ENCODE results near the gene CARD14. TPM values are rescaled to one million over a fixed set of nuclear protein-coding genes. Genes with fewer than 3 reads are reported as not detected.
A peak's percentile ranks its signal among the peaks of the same experiment; 100 is the strongest.

The CARD14 gene
- total RNA-seq, 1 donor from 2014 or later, result not detected

DNA sequence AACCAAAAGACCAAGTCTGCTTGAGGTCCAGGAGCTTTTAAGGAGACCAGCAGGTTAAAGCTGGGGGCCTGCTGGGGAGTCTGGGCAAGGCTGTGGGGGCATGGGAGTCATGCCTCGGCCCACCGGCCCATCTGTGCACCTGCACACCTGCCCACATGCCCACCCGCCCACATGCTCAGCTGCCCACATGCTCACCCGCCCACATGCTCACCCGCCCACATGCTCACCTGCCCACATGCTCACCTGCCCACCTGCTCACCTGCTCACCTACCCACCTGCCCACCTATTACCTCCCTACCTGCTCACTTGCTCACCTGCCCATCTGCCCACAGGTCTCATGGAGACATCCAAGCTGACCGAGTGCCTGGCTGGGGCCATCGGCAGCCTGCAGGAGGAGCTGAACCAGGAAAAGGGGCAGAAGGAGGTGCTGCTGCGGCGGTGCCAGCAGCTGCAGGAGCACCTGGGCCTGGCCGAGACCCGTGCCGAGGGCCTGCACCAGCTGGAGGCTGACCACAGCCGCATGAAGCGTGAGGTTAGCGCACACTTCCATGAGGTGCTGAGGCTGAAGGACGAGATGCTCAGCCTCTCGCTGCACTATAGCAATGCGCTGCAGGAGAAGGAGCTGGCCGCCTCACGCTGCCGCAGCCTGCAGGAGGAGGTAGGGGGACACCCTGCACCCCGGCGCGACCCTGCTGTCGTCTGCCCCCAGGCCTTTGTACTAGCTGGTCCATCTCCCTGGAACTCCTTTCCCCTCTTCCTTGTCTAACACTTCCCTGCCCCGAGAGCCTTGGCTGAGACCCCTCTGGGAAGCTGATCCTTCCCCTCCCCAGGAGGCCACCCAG lies 14.0 kb downstream of the CARD14 start:
- H3K27me3 Mint-ChIP-seq, result peaks cover 3% of the 10 kb centered on the region
- no peak overlapping the region for H3K4me3 Mint-ChIP-seq
- H3K4me1 Mint-ChIP-seq, result no peaks in the 10 kb centered on the region
- intact Hi-C loops (cut with micrococcal nuclease), result no loop called here
- DNase-seq, result no peak
- H3K27ac Mint-ChIP-seq, result no peak overlapping the region
- no peaks in the 10 kb centered on the region for H3K9me3 Mint-ChIP-seq
- H3K36me3 Mint-ChIP-seq (ENCODE audit: low read depth), result no peaks in the 10 kb centered on the region

DNA sequence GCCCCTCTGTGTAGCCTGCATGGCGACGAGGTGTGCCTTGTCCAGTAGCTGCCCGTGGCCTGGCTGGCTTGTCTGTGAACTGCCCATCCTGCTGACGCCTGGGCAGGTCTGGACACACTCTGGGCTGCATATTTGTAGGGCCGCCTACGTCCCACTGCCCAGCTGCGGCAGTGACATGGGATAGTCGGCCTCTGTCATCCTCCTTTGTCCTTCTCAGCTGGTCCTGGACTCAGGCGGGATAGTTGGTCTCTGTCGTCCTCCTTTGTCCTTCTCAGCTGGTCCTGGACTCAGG lies 14.5 kb downstream of the CARD14 start:
- Mint-ChIP-seq H3K27me3 (peaks cover 3% of the 10 kb centered on the region), H3K27ac (no peak overlapping the region), H3K4me1 (no peaks in the 10 kb centered on the region), H3K9me3 (no peaks in the 10 kb centered on the region), H3K4me3 (no peak overlapping the region), H3K36me3 (ENCODE audit: low read depth) (no peaks in the 10 kb centered on the region)
- intact Hi-C loops (cut with micrococcal nuclease), result no loop called here
- DNase-seq, result no peak

- no peak for DNase-seq
- Mint-ChIP-seq H3K27me3 (peaks cover 3% of the 10 kb centered on the region), H3K9me3 (no peaks in the 10 kb centered on the region), H3K36me3 (ENCODE audit: low read depth) (no peaks in the 10 kb centered on the region), H3K4me1 (no peaks in the 10 kb centered on the region), H3K27ac (no peak overlapping the region), H3K4me3 (no peak overlapping the region)
- intact Hi-C loops (cut with micrococcal nuclease), result no loop called here
Measured at GRCh38 chr17:80185968-80186367, 16.1 kb downstream of the CARD14 start.

GRCh38 chr17:80187090-80187489 lies 17.3 kb downstream of the CARD14 start:
- H3K27me3 Mint-ChIP-seq, result peaks cover 5% of the 10 kb centered on the region
- no peaks in the 10 kb centered on the region for H3K9me3 Mint-ChIP-seq
- H3K27ac Mint-ChIP-seq, result no peak overlapping the region
- intact Hi-C loops (cut with micrococcal nuclease), result no loop called here
- no peak overlapping the region for H3K4me3 Mint-ChIP-seq
- H3K4me1 Mint-ChIP-seq, result no peaks in the 10 kb centered on the region
- no peak for DNase-seq
- no peaks in the 10 kb centered on the region for H3K36me3 Mint-ChIP-seq (ENCODE audit: low read depth)

GRCh38 chr17:80187515-80187941 lies 17.7 kb downstream of the CARD14 start:
- H3K27me3 Mint-ChIP-seq, result peaks cover 6% of the 10 kb centered on the region
- no peaks in the 10 kb centered on the region for H3K4me1 Mint-ChIP-seq
- no peak overlapping the region for H3K4me3 Mint-ChIP-seq
- no peaks in the 10 kb centered on the region for H3K36me3 Mint-ChIP-seq (ENCODE audit: low read depth)
- no peaks in the 10 kb centered on the region for H3K9me3 Mint-ChIP-seq
- no peak overlapping the region for H3K27ac Mint-ChIP-seq
- intact Hi-C loops (cut with micrococcal nuclease), result no loop called here
- no peak for DNase-seq

DNA sequence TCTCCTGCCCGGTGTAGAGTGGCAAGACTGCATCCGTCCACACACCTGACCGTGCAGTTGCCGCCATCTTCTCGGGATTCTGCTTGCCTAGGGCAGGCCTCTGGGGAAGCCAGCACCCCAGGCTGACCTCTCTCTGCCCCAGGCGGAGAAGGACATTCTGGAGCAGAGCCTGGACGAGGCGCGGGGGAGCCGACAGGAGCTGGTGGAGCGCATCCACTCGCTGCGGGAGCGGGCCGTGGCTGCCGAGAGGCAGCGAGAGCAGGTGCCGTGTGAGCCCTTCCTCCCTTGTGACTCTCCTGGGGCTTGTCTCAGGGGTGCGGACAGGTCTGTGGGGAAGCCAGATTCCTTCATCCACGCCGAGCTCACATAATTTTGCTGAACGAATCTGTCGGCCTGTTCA lies 19.8 kb downstream of the CARD14 start:
- Mint-ChIP-seq H3K4me3 (no peak overlapping the region), H3K27ac (no peak overlapping the region), H3K27me3 (peaks cover 8% of the 10 kb centered on the region), H3K9me3 (peaks cover 4% of the 10 kb centered on the region), H3K36me3 (ENCODE audit: low read depth) (no peaks in the 10 kb centered on the region), H3K4me1 (no peaks in the 10 kb centered on the region)
- DNase-seq, result no peak
- intact Hi-C loops (cut with micrococcal nuclease), result no loop called here

- Mint-ChIP-seq H3K27ac (no peak overlapping the region), H3K27me3 (peaks cover 5% of the 10 kb centered on the region), H3K36me3 (ENCODE audit: low read depth) (no peaks in the 10 kb centered on the region), H3K4me1 (no peaks in the 10 kb centered on the region), H3K9me3 (peaks cover 4% of the 10 kb centered on the region), H3K4me3 (no peak overlapping the region)
- no peak for DNase-seq
- intact Hi-C loops (cut with micrococcal nuclease), result no loop called here
Measured at GRCh38 chr17:80190716-80191115, 20.9 kb downstream of the CARD14 start.

- Mint-ChIP-seq H3K36me3 (ENCODE audit: low read depth) (no peaks in the 10 kb centered on the region), H3K9me3 (peaks cover 4% of the 10 kb centered on the region), H3K4me1 (no peaks in the 10 kb centered on the region), H3K27ac (no peak overlapping the region), H3K27me3 (peaks cover 5% of the 10 kb centered on the region), H3K4me3 (no peak overlapping the region)
- no peak for DNase-seq
- intact Hi-C loops (cut with micrococcal nuclease), result no loop called here
Measured at GRCh38 chr17:80191192-80191591, 21.4 kb downstream of the CARD14 start.

GRCh38 chr17:80191865-80192661 lies 22.2 kb downstream of the CARD14 start:
- H3K27ac Mint-ChIP-seq, result no peak overlapping the region
- peaks cover 4% of the 10 kb centered on the region for H3K9me3 Mint-ChIP-seq
- peaks cover 5% of the 10 kb centered on the region for H3K27me3 Mint-ChIP-seq
- H3K4me3 Mint-ChIP-seq, result no peak overlapping the region
- H3K36me3 Mint-ChIP-seq (ENCODE audit: low read depth), result no peaks in the 10 kb centered on the region
- DNase-seq, result peak; percentile 52
- H3K4me1 Mint-ChIP-seq, result no peaks in the 10 kb centered on the region
- intact Hi-C loops (cut with micrococcal nuclease), result no loop called here

DNA sequence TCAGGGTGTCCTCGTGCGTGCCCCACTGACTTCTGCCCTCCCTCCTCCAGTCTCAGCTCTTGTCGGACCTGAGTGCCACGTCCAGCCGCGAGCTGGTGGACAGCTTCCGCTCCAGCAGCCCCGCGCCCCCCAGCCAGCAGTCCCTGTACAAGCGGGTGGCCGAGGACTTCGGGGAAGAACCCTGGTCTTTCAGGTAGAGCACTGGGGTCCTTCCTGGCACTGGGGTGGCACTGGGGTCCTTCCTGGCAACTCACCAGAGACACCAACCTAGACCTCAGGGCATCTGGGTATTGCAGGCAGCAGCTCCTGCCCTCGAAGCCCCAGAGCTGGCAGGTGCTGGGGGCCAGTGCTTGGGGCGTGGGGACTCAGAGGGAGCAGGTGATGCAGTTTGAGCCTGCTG lies 25.3 kb downstream of the CARD14 start:
- H3K4me1 Mint-ChIP-seq, result no peaks in the 10 kb centered on the region
- intact Hi-C loops (cut with micrococcal nuclease), result no loop called here
- peaks cover 4% of the 10 kb centered on the region for H3K9me3 Mint-ChIP-seq
- DNase-seq, result no peak
- H3K27ac Mint-ChIP-seq, result no peak overlapping the region
- no peak overlapping the region for H3K4me3 Mint-ChIP-seq
- no peaks in the 10 kb centered on the region for H3K36me3 Mint-ChIP-seq (ENCODE audit: low read depth)
- peaks cover 5% of the 10 kb centered on the region for H3K27me3 Mint-ChIP-seq

DNA sequence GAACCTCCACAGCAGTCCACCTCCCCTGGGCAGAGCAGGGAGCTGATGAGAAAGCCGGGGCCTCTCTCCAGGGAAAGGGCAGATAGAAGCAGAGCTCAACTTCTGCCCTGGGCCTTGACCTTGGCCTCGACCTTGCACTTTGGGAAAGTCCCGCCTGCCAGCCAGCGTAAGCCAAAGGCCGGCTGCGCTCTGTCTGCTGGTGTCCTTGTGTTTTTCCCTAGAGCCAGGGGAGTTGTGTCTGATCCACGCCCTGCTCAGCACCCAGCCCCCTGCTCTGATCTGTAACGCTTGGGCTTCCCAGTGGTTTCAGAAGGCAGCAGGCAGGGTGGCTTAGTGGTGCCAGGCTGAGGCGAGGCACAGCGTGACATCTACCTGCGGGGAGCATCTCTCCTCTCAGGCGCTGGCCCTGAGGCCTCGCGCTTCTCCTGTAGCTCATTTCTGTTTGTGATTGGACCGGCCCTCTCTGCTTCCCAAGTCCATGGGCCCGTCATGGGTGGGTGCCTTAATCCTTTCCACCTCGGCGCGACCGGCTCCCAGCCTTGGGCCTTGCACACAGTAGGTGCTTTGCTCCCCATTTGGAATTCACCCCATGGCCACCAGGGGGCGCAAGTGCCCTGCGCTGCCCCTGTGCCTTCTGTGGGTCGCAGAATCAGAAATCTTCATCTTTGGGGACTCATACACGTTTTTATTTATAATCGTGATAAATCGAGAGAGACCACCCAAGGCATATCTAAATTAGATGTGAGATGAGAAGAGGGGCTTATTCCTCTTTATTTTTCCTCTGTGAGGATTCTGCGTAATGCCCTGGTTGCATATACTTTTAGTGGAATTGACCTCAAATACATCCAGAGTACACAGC lies 26.1 kb downstream of the CARD14 start:
- no peaks in the 10 kb centered on the region for H3K36me3 Mint-ChIP-seq (ENCODE audit: low read depth)
- intact Hi-C loops (cut with micrococcal nuclease), result loop anchor here (1.0 kb wide), 1 partner anchor 57 kb away; no protein-coding TSS in a partner anchor
- no peak overlapping the region for H3K4me3 Mint-ChIP-seq
- peaks cover 5% of the 10 kb centered on the region for H3K27me3 Mint-ChIP-seq
- H3K4me1 Mint-ChIP-seq, result no peaks in the 10 kb centered on the region
- no peak overlapping the region for H3K27ac Mint-ChIP-seq
- peaks cover 4% of the 10 kb centered on the region for H3K9me3 Mint-ChIP-seq
- DNase-seq, result peak; percentile 86

DNA sequence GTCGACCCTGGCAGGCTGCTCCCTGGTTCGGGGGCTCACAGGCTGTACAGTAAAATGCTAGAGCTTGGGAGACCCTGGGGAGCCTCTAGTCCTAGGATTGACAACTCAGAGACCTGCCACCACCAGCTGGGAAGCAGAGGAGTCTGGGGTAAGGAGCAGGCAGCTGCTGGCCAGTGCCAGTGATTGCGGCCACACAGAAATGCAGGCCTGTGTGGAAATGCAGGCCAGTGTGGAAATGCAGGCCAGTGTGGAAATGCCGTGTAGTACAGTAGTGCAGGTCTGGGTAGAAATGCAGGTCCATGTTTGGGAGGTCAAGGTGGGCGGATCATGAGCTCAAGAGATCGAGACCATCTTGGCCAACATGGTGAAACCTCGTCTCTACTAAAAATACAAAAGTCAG lies 26.8 kb downstream of the CARD14 start:
- Mint-ChIP-seq H3K36me3 (ENCODE audit: low read depth) (no peaks in the 10 kb centered on the region), H3K9me3 (peaks cover 4% of the 10 kb centered on the region), H3K4me1 (no peaks in the 10 kb centered on the region), H3K27ac (no peak overlapping the region), H3K27me3 (peaks cover 5% of the 10 kb centered on the region), H3K4me3 (no peak overlapping the region)
- intact Hi-C loops (cut with micrococcal nuclease), result loop anchor here (1.0 kb wide), 1 partner anchor 57 kb away; no protein-coding TSS in a partner anchor
- no peak for DNase-seq

DNA sequence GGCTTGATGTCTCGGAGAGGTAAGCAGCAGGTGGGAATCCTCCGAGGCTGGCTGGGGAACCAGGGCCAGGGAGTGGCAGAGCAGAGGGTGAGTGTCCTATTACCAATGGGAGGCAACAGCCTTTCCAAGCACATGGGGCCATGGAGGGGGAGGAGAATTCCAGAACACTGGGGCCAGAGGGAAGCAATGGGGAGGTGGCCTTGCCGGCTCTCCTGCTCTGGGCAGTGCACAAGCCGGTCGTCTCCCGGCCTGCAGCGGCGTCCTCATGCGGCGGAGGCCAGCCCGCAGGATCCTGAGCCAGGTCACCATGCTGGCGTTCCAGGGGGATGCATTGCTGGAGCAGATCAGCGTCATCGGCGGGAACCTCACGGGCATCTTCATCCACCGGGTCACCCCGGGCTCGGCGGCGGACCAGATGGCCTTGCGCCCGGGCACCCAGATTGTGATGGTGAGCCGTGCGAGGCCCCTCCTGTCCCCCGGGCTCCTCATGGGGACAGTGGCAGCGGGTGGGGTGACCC lies 28.4 kb downstream of the CARD14 start:
- no peak for DNase-seq
- peaks cover 4% of the 10 kb centered on the region for H3K9me3 Mint-ChIP-seq
- no peaks in the 10 kb centered on the region for H3K36me3 Mint-ChIP-seq (ENCODE audit: low read depth)
- no peaks in the 10 kb centered on the region for H3K4me1 Mint-ChIP-seq
- intact Hi-C loops (cut with micrococcal nuclease), result no loop called here
- no peak overlapping the region for H3K27ac Mint-ChIP-seq
- H3K27me3 Mint-ChIP-seq, result peaks cover 2% of the 10 kb centered on the region
- no peak overlapping the region for H3K4me3 Mint-ChIP-seq

All from activated CD4-positive, alpha-beta T cell treated with anti-CD3 and anti-CD28 coated beads, Interleukin-2, amount 10 ng/mL, durations not matched to agents 24 days and 14 days (primary cell).